Inferior parietal cortex (tissue), 1 donor: ENCODE data around the gene EGF.
"Not testable (repeated sequence)": the region's sequence is repeated elsewhere in the genome, so short reads cannot be mapped to it uniquely, and the experiment has no call there.

ENCODE experiments used
- DNase-seq: peaks from one replicate; pipeline ENCODE4 v3.0.0-alpha.2; 2016; ENCODE audit errors: extremely low spot score

EGF gene

GRCh38 chr4:109914322-109914721 lies 1.6 kb downstream of the EGF start:
- DNase-seq: no peak

- DNase-seq: no peak
Observed at GRCh38 chr4:109915385-109916026, 2.8 kb downstream of the EGF start.

GRCh38 chr4:109916027-109916409 lies 3.3 kb downstream of the EGF start:
- no peak for DNase-seq

GRCh38 chr4:109921384-109921808 lies 8.7 kb downstream of the EGF start:
- DNase-seq: no peak

DNA sequence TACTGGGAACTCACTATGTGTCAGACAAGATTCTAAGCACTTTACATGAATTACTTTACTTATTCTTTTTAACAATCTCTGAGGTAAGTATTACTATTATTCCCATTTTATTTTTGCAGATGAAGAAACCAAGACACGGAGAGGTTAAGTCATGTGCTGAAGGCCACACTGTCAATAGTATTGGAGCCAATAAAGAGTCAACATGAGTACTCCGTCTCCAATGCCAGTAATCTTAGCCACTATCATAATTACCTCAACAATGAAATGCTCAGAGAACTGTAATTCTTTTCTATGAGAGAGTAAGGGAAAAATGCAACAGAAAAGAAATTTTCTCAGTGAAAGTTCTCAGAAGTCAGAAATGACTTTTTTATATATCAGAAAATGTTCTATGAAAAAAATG lies 12.7 kb downstream of the EGF start:
- DNase-seq: no peak

DNA sequence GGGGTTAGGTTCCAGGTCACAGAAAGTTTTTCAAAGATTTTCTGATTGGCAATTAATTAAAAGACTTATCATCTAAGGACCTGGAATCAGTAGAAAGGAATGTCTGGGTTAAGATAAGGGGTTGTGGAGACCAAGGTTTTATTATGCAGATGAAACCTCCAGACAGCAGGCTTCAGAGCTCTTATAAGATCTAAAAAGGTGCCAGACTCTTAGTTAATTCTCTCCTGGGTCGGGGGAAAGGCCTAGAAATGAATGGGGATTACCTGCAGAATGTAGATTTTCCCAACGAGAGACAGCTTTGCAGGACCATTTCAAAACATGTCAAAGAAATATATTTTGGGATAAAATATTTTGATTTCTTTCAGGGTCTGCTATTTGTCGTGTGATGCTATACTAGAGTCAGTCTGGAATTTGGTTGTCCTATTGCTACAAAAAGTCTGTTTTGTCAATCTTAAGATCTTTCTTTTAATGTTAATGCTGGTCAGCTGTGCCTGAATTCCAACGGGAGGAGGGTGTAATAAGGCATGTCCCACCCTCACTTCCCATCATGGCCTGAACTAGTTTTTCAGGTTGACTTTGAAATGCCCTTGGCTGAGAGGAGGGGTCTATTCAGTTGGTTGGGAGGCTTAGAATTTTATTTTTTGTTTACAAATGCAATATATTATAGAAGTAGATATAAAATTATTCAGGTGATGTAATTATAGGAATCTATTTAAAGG lies 15.8 kb downstream of the EGF start:
- DNase-seq: no peak

DNA sequence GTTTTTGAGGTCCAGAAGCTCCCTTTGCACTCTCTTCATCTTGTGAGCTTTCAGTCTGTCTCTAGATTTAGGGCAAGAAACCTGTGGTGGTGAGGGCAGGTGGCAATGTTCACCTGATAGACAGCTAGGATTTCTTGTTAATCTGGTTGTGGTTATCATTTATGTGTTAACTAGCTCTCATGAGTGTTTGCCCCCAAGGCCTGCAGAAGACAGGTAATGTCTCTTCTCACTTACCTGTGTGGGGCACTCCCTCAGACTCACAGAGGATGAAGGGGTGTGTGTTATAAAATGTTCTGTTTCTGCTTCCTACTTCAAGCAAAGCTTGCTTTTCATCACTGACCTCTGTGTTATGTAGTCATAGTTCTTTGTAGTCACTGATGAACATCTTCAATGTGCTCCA lies 17.8 kb downstream of the EGF start:
- DNase-seq: no peak

- no peak for DNase-seq
Observed at GRCh38 chr4:109930872-109931271, 18.2 kb downstream of the EGF start.

- no peak for DNase-seq
Observed at GRCh38 chr4:109931318-109931717, 18.6 kb downstream of the EGF start.

- DNase-seq: not testable (repeated sequence)
Observed at GRCh38 chr4:109937352-109937751, 24.7 kb downstream of the EGF start.

- no peak for DNase-seq
Observed at GRCh38 chr4:109939190-109939589, 26.5 kb downstream of the EGF start.

DNA sequence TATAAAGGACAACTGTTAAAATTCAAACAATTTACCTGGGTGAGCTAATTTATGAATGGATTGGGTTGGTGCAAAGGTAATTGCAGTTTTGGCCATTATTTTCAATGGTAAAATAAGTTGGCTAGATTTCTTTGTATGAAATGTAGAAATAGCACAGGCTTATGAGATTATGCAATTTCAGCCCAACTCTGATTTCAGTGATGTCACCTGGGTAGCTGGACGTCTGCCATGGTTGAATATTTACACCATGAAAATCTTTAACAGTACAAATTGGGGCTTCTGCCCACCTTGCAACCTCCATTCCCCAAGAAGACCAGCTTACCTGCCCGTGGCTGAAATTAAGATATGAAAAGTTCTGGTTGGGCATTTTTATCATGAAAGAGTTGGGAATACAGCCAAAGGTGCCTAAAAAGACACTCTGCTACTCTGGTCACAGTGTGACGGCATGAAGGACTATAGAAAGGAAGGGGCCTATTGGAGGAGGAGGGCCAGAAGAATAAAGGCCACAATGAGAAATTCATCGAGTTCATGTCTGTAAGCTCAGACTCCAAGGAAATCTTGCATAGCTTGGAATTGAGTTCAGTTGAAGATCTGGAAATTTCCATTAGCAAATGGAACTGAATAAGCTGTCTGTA lies 29.7 kb downstream of the EGF start:
- no peak for DNase-seq

- DNase-seq: no peak
Observed at GRCh38 chr4:109943745-109944144, 31.1 kb downstream of the EGF start.

- no peak for DNase-seq
Observed at GRCh38 chr4:109944591-109944990, 31.9 kb downstream of the EGF start.

GRCh38 chr4:109945056-109945455 lies 32.4 kb downstream of the EGF start:
- no peak for DNase-seq

GRCh38 chr4:109946120-109946519 lies 33.4 kb downstream of the EGF start:
- no peak for DNase-seq

- DNase-seq: no peak
Observed at GRCh38 chr4:109947457-109947856, 34.8 kb downstream of the EGF start.

DNA sequence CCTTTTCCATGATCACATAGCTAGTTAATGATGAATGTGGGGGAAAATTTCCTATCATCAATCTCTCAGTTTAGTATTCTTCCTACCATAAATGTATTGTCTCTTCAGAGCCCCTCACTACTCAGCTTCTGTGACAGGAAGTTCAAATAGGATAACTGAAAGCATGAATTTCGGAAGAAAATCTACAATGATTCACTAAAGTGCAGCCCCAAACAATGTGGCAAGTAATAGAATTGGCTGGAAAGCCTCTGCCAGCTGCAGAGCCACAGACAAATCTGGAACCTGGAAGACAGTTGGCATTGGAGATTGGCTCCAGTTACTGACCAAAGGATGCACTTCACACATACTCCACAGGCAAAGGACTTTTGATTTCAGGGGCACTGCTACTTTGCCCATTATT lies 35.2 kb downstream of the EGF start:
- DNase-seq: no peak

DNA sequence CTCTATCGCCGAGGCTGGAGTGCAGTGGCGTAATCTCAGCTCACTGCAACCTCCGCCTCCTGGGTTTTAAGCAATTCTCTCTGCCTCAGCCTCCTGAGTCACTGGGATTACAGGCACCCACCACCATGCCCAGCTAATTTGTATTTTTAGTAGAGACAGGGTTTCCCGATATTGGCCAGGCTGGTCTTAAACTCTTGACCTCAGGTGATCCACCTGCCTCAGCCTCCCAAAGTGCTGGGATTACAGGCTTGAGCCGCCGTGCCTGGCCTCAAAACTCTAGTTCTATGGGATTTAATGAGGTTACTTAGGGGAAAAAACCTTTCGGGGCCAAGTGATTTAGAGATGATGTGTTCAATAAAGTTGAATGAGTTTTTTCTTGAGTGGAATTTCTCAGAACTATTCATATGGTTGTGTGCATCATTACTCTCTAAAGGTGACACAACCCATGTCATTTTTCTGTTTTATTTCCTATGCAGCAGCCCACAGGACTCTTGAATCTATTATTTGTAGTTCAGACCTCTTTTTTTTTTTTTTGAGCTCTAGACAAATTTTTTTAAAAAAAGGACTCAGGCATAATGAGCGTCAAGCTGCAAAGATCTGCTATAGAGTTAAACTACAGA lies 36.5 kb downstream of the EGF start:
- not testable (repeated sequence) for DNase-seq

- DNase-seq: no peak
Observed at GRCh38 chr4:109952612-109953011, 39.9 kb downstream of the EGF start.

GRCh38 chr4:109953556-109953955 lies 40.9 kb downstream of the EGF start:
- no peak for DNase-seq

GRCh38 chr4:109955146-109955545 lies 42.5 kb downstream of the EGF start:
- DNase-seq: no peak

DNA sequence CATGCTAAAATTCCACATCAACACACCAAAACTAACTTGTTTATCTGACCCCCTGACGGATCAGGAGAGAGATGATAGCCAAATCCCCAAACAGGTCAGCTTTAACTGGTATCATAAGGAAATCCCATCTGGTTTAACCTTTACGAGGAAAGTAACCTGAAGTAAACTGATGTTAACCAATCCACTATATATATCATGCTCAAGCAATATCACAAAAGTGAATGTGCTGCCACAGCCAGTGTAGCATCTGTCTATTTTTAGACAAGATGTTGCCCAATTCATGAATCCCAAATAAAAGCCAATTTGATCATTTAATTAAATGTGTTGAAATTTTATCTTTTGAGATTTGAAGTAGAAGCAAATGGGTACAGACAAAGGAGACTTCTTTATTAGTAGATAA lies 44.5 kb downstream of the EGF start:
- no peak for DNase-seq
